Measurements from ENCODE around the gene CHMP4A.

Gene CHMP4A

GRCh38 chr14:24185741-24186140 is 27.5 kb downstream of the CHMP4A start:
- peaks cover 19% of the 10 kb centered on the region for H3K4me1 ChIP-seq (ENCODE audit: insufficient read depth, low read length, severe bottlenecking)
- no peaks in the 10 kb centered on the region for H3K27me3 ChIP-seq (ENCODE audit: insufficient read depth, low read length)
- no peak overlapping the region for H3K9ac ChIP-seq (ENCODE audit: low read length)
- no peaks in the 10 kb centered on the region for H3F3A ChIP-seq (ENCODE audit: insufficient read depth, low read length)
- no peak for TF ChIP-seq EZH2 (IDR thresholded peaks at IDR 0.05; ENCODE audit: borderline replicate concordance, low read length)
- no peak for TF ChIP-seq CTCF (IDR thresholded peaks at IDR 0.05; ENCODE audit: low read length)
- H3K4me3 ChIP-seq (ENCODE audit: low read depth, low read length, poor library complexity, severe bottlenecking): no peak overlapping the region
- H3K36me3 ChIP-seq (ENCODE audit: insufficient read depth, low read length): peaks cover 63% of the 10 kb centered on the region
- no peak overlapping the region for H3K27ac ChIP-seq (ENCODE audit: low read depth, low read length, poor library complexity, severe bottlenecking)
- no peaks in the 10 kb centered on the region for H3K9me2 ChIP-seq (ENCODE audit: low read depth, low read length)
- no peak overlapping the region for H2AFZ ChIP-seq (ENCODE audit: low read length)
- no peaks in the 10 kb centered on the region for H4K20me1 ChIP-seq (ENCODE audit: insufficient read depth, low read length)
- H3K79me2 ChIP-seq (ENCODE audit: insufficient read depth, low read length): no peaks in the 10 kb centered on the region
- no peaks in the 10 kb centered on the region for H3K9me3 ChIP-seq (ENCODE audit: low read length)
- no peak overlapping the region for H3K4me2 ChIP-seq (ENCODE audit: low read length)

DNA sequence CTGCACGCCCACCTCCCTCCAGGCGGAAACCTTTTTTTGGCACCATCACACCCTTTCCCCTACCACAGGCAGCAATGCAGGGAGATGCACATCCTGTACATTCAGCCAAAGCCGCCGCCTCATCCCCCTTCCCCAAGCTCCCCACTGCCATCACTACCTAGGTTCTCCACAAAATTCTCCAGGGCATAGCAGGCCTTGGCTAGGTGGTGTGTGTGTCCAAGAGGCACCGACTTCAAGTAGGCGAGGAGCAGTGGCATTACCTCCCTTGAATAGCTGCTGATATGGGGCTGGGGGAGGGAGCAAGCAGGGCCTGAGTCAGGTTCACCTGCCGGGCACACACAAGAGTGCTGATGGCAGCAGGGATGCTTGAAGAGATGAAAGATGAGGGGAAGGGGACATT is 28.3 kb downstream of the CHMP4A start:
- H3K79me2 ChIP-seq (ENCODE audit: insufficient read depth, low read length): no peaks in the 10 kb centered on the region
- peaks cover 70% of the 10 kb centered on the region for H3K36me3 ChIP-seq (ENCODE audit: insufficient read depth, low read length)

GRCh38 chr14:24184104-24184970 is 29.0 kb downstream of the CHMP4A start:
- Histone ChIP-seq H3K4me2 (ENCODE audit: low read length) (no peak overlapping the region), H3K4me3 (ENCODE audit: low read depth, low read length, poor library complexity, severe bottlenecking) (no peak overlapping the region), H3K4me1 (ENCODE audit: insufficient read depth, low read length, severe bottlenecking) (peaks cover 15% of the 10 kb centered on the region), H3K9me3 (ENCODE audit: low read length) (no peaks in the 10 kb centered on the region), H4K20me1 (ENCODE audit: insufficient read depth, low read length) (no peaks in the 10 kb centered on the region), H3K36me3 (ENCODE audit: insufficient read depth, low read length) (peaks cover 76% of the 10 kb centered on the region), H3F3A (ENCODE audit: insufficient read depth, low read length) (no peaks in the 10 kb centered on the region), H3K27ac (ENCODE audit: low read depth, low read length, poor library complexity, severe bottlenecking) (no peak overlapping the region), H3K9ac (ENCODE audit: low read length) (no peak overlapping the region), H2AFZ (ENCODE audit: low read length) (no peak overlapping the region), H3K79me2 (ENCODE audit: insufficient read depth, low read length) (no peaks in the 10 kb centered on the region), H3K9me2 (ENCODE audit: low read depth, low read length) (no peaks in the 10 kb centered on the region), H3K27me3 (ENCODE audit: insufficient read depth, low read length) (no peaks in the 10 kb centered on the region)
- TF ChIP-seq EZH2 (IDR thresholded peaks at IDR 0.05; ENCODE audit: borderline replicate concordance, low read length): no peak
- TF ChIP-seq CTCF (IDR thresholded peaks at IDR 0.05; ENCODE audit: low read length): no peak

More for the DNA sequence above, 28.3 kb downstream of the CHMP4A start:
- Histone ChIP-seq H3K4me1 (ENCODE audit: insufficient read depth, low read length, severe bottlenecking) (peaks cover 19% of the 10 kb centered on the region), H4K20me1 (ENCODE audit: insufficient read depth, low read length) (no peaks in the 10 kb centered on the region), H3K4me2 (ENCODE audit: low read length) (no peak overlapping the region), H3K9me3 (ENCODE audit: low read length) (no peaks in the 10 kb centered on the region), H3F3A (ENCODE audit: insufficient read depth, low read length) (no peaks in the 10 kb centered on the region), H2AFZ (ENCODE audit: low read length) (no peak overlapping the region), H3K27me3 (ENCODE audit: insufficient read depth, low read length) (no peaks in the 10 kb centered on the region), H3K4me3 (ENCODE audit: low read depth, low read length, poor library complexity, severe bottlenecking) (no peak overlapping the region), H3K9me2 (ENCODE audit: low read depth, low read length) (no peaks in the 10 kb centered on the region), H3K9ac (ENCODE audit: low read length) (no peak overlapping the region), H3K27ac (ENCODE audit: low read depth, low read length, poor library complexity, severe bottlenecking) (no peak overlapping the region)
- TF ChIP-seq CTCF (IDR thresholded peaks at IDR 0.05; ENCODE audit: low read length): no peak
- no peak for TF ChIP-seq EZH2 (IDR thresholded peaks at IDR 0.05; ENCODE audit: borderline replicate concordance, low read length)

All from OCI-LY1 (cell line).